Testis (tissue), 2 donors: ENCODE results near the gene PRMT2.

Experiments
- CTCF ChIP-seq, 3 experiments: fragments of 450-650 bp in 2 of 3; fragments of 200-600 bp in 1 of 3; sonication (generic) in 1 of 3; IDR thresholded peaks; one replicate each; pipeline ENCODE4 v1.5.1; 2016 to 2019; ENCODE audit warnings: antibody characterized with exemption in 3 of 3, mild to moderate bottlenecking in 2 of 3, moderate library complexity in 1 of 3
- POLR2A ChIP-seq: fragments of 450-650 bp; IDR thresholded peaks from one replicate; pipeline ENCODE4 v1.6.1; 2017; ENCODE audit warnings: antibody characterized with exemption, mild to moderate bottlenecking, moderate library complexity

- TF ChIP-seq CTCF (IDR thresholded peaks at IDR 0.05) = no peak
- no peak for TF ChIP-seq POLR2A
Observed at GRCh38 chr21:46655230-46655629, 19.8 kb downstream of the PRMT2 start.
